PC-3 (cell line): ENCODE data around the gene UBE2F.

Experiments used
- EZH2 ChIP-seq: fragments of 300-600 bp; sonication (generic); IDR thresholded peaks from one replicate; pipeline ENCODE4 v1.6.1; 2017; ENCODE audit warnings: antibody characterized with exemption, mild to moderate bottlenecking, low read length; ENCODE audit not compliant: unreplicated experiment
- EZH2phosphoT487 ChIP-seq: fragments of 300-600 bp; sonication (generic); IDR thresholded peaks from 2 replicates; pipeline ENCODE4 v1.6.1; 2018; ENCODE audit warnings: mild to moderate bottlenecking, antibody characterized with exemption, low read length, borderline replicate concordance
- TF ChIP-seq, protein P1 (sequence below): fragments of 300-600 bp; sonication (generic); conservative IDR thresholded peaks from 2 replicates; pipeline ENCODE4 v1.5.1; 2017; ENCODE audit warnings: antibody characterized with exemption, low read depth, mild to moderate bottlenecking, low read length

DNA sequence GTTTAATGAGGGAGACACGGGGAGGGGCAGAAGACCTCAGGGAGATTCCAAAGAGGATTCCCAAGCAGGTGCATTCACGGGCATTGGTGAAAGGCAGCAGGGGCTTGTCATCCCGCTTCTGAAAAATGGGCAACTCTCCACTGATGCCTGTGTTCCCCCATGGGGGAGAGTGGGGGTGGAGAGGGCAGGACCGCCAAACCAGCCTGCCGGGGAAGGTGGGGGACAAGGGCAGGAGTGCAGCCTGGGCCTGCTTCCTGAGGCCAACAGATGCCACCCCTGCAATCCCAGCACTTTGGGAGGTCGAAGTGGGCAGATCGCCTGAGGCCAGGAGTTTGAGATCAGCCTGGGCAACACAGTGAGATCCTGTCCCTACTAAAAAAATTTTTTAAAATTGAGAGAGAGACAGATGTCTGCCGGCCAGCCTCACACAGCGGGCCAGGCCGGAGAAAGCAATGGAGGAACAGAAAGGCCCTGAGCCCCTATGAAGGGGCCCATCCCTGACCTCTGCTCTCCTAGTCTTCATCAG, 44.8 kb upstream of the UBE2F start:
- TF ChIP-seq EZH2: no peak
- TF ChIP-seq, protein P1, sequence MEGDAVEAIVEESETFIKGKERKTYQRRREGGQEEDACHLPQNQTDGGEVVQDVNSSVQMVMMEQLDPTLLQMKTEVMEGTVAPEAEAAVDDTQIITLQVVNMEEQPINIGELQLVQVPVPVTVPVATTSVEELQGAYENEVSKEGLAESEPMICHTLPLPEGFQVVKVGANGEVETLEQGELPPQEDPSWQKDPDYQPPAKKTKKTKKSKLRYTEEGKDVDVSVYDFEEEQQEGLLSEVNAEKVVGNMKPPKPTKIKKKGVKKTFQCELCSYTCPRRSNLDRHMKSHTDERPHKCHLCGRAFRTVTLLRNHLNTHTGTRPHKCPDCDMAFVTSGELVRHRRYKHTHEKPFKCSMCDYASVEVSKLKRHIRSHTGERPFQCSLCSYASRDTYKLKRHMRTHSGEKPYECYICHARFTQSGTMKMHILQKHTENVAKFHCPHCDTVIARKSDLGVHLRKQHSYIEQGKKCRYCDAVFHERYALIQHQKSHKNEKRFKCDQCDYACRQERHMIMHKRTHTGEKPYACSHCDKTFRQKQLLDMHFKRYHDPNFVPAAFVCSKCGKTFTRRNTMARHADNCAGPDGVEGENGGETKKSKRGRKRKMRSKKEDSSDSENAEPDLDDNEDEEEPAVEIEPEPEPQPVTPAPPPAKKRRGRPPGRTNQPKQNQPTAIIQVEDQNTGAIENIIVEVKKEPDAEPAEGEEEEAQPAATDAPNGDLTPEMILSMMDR: no peak
- TF ChIP-seq EZH2phosphoT487: no peak
